Body of pancreas (tissue), 4 donors: ENCODE results near the gene CASP12. TPM values are rescaled to one million over a fixed set of nuclear protein-coding genes. Genes with fewer than 3 reads are reported as not detected.

ENCODE experiments used
- ATAC-seq: fragments of 150-250 bp; one replicate; pipeline ENCODE4 v1.9.1; 2016
- DNase-seq, 4 donors: peaks; one replicate each; pipeline ENCODE4 v3.0.0-alpha.2; 2019
- H3K27ac ChIP-seq, 4 donors: fragments of 200-600 bp; sonication (generic); 1 replicate in 3 of 4; 2 replicates in 1 of 4; pipeline versions ENCODE4 v1.5.1 to v1.6.1; 2016 to 2019; ENCODE audit warnings: mild to moderate bottlenecking in 1 of 4, mixed read lengths in 1 of 4, moderate library complexity in 1 of 4
- H3K27me3 ChIP-seq, 2 donors: fragments of 200-600 bp; sonication (generic); one replicate each; pipeline ENCODE4 v1.6.0; 2016; ENCODE audit warnings: mild to moderate bottlenecking in 1 of 2
- H3K36me3 ChIP-seq, 2 donors: fragments of 200-600 bp; sonication (generic); replicated peaks in 1 of 2; 2 replicates each; pipeline ENCODE4 v1.5.1; 2016; ENCODE audit warnings: low read depth in 2 of 2; ENCODE audit not compliant: insufficient read depth in 1 of 2
- H3K4me1 ChIP-seq: fragments of 200-600 bp; sonication (generic); one replicate; pipeline ENCODE4 v1.6.0; 2016
- H3K4me3 ChIP-seq, 2 donors: fragments of 200-600 bp; sonication (generic); 1 replicate in 1 of 2; 2 replicates in 1 of 2; pipeline ENCODE4 v1.5.1; 2016 to 2019
- H3K9me3 ChIP-seq, 3 donors: fragments of 200-600 bp; sonication (generic); 1 replicate in 2 of 3; 2 replicates in 1 of 3; pipeline ENCODE4 v1.5.1; 2016
- POLR2A ChIP-seq, 3 donors: fragments of 450-650 bp; IDR thresholded peaks; one replicate each; pipeline ENCODE4 v1.6.1; 2016; ENCODE audit warnings: antibody characterized with exemption in 3 of 3, mild to moderate bottlenecking in 2 of 3
- WGBS, 2 donors: methylation state at CpG; one replicate each; pipeline ENCODE4 v1.1.5; 2017; 5-methylcytosine and 5-hydroxymethylcytosine counted together
- intact Hi-C: fragments of 100-400 bp; cut with DNase I; formaldehyde crosslinking; loops from one replicate; pipeline ENCODE4 v1.15.1; 2023
- total RNA-seq, 2 donors: library from RNA; depleted of rRNA; stranded (reverse); fragments of >200 nt; gene quantifications; one replicate each; pipeline ENCODE4 v1.1.0, GENCODE V29; 2016
- TF ChIP-seq, protein P1 (sequence below), 7 experiments: fragments of 450-650 bp in 4 of 7; fragments of 200-600 bp in 3 of 7; sonication (generic) in 3 of 7; IDR thresholded peaks; one replicate each; pipeline ENCODE4 v1.5.1; 2016 to 2019; ENCODE audit warnings: antibody characterized with exemption in 7 of 7

Gene CASP12
- total RNA-seq, 2 donors from 2014 or later = 1.6 to 3.6 TPM

DNA sequence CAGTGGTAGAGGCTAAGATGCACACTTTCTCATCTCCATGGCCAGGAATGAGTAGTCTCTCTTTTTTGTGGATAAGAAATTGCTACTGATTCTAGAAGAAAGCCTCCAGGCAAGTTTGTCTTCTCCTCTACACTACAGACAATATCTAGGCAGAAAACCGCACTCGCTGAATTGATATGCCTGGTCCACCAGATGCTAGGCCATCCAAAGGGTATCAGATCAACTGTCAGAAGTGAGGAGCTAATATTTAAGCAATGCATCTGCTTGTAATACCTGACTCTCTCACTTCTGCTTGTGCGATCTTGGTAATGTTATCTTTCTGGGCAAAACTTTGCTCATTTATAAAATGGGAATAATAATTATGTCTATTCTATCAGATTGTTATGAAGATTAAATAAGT is 45.0 kb downstream of the CASP12 start:
- ATAC-seq (no peak), DNase-seq (no peak)
- TF ChIP-seq, protein P1, sequence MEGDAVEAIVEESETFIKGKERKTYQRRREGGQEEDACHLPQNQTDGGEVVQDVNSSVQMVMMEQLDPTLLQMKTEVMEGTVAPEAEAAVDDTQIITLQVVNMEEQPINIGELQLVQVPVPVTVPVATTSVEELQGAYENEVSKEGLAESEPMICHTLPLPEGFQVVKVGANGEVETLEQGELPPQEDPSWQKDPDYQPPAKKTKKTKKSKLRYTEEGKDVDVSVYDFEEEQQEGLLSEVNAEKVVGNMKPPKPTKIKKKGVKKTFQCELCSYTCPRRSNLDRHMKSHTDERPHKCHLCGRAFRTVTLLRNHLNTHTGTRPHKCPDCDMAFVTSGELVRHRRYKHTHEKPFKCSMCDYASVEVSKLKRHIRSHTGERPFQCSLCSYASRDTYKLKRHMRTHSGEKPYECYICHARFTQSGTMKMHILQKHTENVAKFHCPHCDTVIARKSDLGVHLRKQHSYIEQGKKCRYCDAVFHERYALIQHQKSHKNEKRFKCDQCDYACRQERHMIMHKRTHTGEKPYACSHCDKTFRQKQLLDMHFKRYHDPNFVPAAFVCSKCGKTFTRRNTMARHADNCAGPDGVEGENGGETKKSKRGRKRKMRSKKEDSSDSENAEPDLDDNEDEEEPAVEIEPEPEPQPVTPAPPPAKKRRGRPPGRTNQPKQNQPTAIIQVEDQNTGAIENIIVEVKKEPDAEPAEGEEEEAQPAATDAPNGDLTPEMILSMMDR (IDR thresholded peaks at IDR 0.05) = no peak
- TF ChIP-seq POLR2A (IDR thresholded peaks at IDR 0.05) = no peak
- no peak overlapping the region for H3K27ac ChIP-seq
- no peaks in the 10 kb centered on the region for H3K27me3 ChIP-seq
- WGBS, 2 donors = 87 to 91% methylated on average over 3 of the region's 3 CpGs
- H3K4me1 ChIP-seq = no peaks in the 10 kb centered on the region
- intact Hi-C loops = no loop called here
- H3K9me3 ChIP-seq = no peaks in the 10 kb centered on the region
- no peaks in the 10 kb centered on the region for H3K36me3 ChIP-seq
- no peak overlapping the region for H3K4me3 ChIP-seq

DNA sequence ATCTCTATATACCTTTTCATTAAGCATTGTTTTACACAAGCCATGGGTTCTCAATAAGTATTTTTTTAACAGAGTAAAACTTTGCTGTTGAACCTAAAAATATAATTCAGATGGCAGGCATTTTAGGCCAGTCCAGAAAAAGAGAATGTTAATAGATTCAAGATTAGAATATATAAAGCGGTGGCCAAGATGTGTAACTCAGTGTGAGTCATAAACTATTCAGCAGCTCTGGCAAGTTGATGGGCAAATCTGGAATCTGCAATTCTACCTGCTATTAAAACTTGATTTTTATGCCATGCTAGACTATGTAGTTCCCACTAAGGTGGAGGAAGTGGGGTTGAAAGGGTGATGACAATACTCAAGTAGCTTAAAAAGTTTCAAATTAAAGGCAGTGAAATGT is 45.4 kb downstream of the CASP12 start:
- Histone ChIP-seq H3K27ac (no peak overlapping the region), H3K27me3 (no peaks in the 10 kb centered on the region), H3K36me3 (no peaks in the 10 kb centered on the region), H3K9me3 (no peaks in the 10 kb centered on the region), H3K4me1 (no peaks in the 10 kb centered on the region), H3K4me3 (no peak overlapping the region)
- 91 to 96% methylated on average over 1 of the region's 1 CpG for WGBS, 2 donors
- TF ChIP-seq POLR2A (IDR thresholded peaks at IDR 0.05) = no peak
- TF ChIP-seq, protein P1 (IDR thresholded peaks at IDR 0.05) = no peak
- DNase-seq (no peak), ATAC-seq (no peak)
- intact Hi-C loops = no loop called here

DNA sequence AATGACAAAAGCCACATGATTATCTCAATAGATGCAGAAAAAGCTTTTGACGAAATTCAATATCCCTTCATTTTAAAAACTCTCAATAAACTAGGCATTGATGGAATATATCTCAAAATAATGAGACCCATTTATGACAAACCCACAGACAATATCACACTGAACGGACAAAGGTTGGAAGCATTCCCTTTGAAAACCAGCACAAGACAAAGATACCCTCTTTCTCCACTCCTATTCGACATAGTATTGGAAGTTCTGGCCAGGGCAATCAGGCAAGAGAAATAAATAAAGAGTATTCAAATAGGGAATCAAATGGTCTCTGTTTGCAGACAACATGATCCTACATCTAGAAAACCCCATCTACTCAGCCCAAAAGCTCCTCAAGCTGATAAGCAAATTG is 52.0 kb downstream of the CASP12 start:
- Histone ChIP-seq H3K36me3 (no peaks in the 10 kb centered on the region), H3K27me3 (no peaks in the 10 kb centered on the region), H3K4me1 (no peaks in the 10 kb centered on the region), H3K4me3 (no peak overlapping the region), H3K27ac (no peak overlapping the region), H3K9me3 (no peaks in the 10 kb centered on the region)
- ATAC-seq (no peak), DNase-seq (no peak)
- intact Hi-C loops = no loop called here
- no peak for TF ChIP-seq POLR2A (IDR thresholded peaks at IDR 0.05)
- TF ChIP-seq, protein P1 (IDR thresholded peaks at IDR 0.05) = no peak
- 71 to 80% methylated on average over 3 of the region's 3 CpGs for WGBS, 2 donors

DNA sequence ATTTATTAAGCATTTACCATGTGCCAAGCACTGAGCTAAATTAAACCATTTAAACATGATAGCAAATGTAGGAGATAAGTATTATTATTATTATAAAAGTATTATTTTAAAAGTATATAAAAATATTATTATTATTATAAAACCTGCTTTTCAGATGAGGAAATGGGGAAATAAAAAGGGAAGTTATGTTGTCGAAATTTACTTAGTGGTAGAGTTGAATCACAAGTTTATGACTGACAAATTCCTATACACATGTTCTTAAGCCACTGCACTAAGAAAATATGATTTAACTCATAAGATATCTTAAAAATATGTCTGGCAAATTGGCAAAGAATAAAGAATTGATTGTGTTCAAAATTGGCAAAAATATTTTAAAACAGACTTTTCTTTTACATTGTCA is 53.8 kb downstream of the CASP12 start:
- Histone ChIP-seq H3K27ac (no peak overlapping the region), H3K9me3 (no peaks in the 10 kb centered on the region), H3K4me3 (no peak overlapping the region), H3K27me3 (no peaks in the 10 kb centered on the region), H3K36me3 (no peaks in the 10 kb centered on the region), H3K4me1 (no peaks in the 10 kb centered on the region)
- no peak for DNase-seq
- intact Hi-C loops = no loop called here
- TF ChIP-seq, protein P1 (IDR thresholded peaks at IDR 0.05) = no peak
- no peak for TF ChIP-seq POLR2A (IDR thresholded peaks at IDR 0.05)
- ATAC-seq = no peak
- 28 to 70% methylated on average over 1 of the region's 1 CpG for WGBS, 2 donors

DNA sequence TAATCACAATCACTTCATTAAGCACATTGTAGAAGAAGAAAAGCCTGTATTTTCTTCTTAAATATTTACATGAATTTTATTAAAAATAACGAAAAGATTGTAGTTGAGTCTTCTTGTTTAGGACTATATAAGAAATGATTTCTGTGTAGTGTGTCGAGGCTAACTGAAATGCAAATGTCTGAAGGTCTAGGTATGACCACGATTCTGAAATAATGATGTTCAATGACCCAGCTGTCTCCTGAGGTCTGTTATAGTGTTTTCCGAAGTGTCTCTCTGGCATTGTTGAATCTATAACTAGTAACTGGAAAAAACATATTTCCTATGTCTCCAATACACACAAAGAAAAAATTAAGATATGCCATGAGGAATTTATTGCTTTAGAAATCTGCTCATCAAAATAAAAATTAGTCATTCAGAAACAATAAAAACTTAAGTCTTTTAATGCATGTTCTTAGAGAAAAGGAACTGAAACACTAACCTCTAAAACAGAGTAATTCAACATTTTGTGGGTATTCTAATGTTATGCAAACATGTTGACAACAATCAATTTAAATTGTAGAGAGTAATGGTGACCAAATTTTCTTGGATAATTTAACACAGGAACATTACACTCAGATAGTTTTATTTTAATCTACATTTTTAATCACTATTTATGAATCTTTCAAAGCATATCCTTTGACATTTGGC is 55.0 kb downstream of the CASP12 start:
- H3K27me3 ChIP-seq = no peaks in the 10 kb centered on the region
- peaks cover 0 to under 1% (median 0%) of the 10 kb centered on the region in 3 donors for H3K9me3 ChIP-seq
- intact Hi-C loops = no loop called here
- H3K36me3 ChIP-seq = no peaks in the 10 kb centered on the region
- TF ChIP-seq POLR2A (IDR thresholded peaks at IDR 0.05) = no peak
- TF ChIP-seq, protein P1 (IDR thresholded peaks at IDR 0.05) = no peak
- no peak overlapping the region for H3K27ac ChIP-seq
- 62 to 67% methylated on average over 4 of the region's 4 CpGs for WGBS, 2 donors
- H3K4me3 ChIP-seq = no peak overlapping the region
- no peaks in the 10 kb centered on the region for H3K4me1 ChIP-seq
- no peak for DNase-seq
- ATAC-seq = no peak
